NCI-H146 treated with DMSO at 0.1 percent for 48 hours (cell line): ENCODE data around the gene GALNT6.

Experiments used
- DNase-seq: peaks from one replicate; lab custom pipeline; 2025; ENCODE audit not compliant: unreplicated experiment; lab: John Stamatoyannopoulos, UW

The GALNT6 gene, protein sequence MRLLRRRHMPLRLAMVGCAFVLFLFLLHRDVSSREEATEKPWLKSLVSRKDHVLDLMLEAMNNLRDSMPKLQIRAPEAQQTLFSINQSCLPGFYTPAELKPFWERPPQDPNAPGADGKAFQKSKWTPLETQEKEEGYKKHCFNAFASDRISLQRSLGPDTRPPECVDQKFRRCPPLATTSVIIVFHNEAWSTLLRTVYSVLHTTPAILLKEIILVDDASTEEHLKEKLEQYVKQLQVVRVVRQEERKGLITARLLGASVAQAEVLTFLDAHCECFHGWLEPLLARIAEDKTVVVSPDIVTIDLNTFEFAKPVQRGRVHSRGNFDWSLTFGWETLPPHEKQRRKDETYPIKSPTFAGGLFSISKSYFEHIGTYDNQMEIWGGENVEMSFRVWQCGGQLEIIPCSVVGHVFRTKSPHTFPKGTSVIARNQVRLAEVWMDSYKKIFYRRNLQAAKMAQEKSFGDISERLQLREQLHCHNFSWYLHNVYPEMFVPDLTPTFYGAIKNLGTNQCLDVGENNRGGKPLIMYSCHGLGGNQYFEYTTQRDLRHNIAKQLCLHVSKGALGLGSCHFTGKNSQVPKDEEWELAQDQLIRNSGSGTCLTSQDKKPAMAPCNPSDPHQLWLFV

DNA sequence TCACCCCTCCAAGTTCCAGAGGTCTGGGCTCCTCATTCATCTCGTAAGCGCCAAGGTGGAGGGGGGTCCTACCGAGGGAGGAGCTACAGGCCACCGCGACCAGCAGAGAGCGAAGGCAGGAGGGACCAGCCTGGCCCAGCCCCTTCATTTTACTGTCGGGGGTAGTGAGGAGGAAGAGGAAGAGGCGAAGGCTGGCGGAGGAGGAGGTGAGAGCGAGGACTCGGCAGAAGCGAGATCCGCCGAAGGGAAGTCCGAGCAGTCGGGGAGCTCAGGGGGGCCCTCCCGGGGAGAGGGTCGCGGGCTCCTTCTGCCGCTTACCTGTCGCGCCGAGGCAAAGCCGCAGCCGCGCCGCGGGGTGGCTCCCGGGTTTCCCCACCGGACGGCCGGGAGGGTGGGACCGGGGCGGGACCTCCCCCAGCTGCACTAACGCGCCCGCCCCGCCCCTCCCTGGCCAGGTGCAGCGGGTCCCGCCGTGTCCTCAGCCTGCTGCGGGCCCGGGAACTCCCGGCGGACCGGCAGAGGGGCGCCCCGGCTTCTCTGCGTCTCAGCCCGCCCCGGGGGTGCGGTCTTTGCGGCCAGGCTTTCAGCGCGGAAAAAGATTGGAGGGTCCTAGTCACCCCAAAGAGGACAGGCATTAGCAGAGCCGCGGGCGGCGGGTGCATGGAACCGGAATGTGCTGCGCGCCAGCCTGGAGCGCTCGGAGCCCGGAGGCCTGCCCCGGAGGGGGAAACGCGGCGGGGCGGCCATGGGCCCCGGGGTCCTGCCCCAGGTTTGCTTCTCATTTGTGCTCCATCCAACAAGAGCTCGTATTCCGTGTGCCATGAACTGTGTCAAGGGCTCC, at the start of gene GALNT6:
TSS of gene GALNT6 (minus strand) at position 124 of the 841 bp plus-strand sequence. CDS start 11,625 bp downstream, outside the sequence.
- peak; percentile 64 for DNase-seq

DNA sequence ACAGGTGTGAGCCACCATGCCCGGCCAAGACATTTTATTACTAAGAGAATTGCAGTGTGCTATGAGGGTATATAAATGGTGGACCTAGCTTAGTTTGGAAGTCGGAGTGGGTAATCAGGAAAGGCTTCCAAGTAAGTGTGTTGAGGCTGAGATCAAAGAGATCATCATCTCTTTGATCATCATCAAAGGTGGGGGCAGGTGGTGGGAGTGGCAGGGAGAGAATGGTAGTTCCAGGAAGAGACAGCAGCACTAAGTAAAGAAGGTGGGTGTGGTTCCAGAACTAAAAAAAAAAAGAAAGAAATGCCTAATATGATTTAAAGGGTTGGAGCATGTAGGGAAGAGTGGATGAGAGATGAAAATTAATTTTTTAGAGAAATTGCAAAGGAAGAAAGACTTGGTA, 48.1 kb upstream of the GALNT6 start:
- DNase-seq: no peak

DNA sequence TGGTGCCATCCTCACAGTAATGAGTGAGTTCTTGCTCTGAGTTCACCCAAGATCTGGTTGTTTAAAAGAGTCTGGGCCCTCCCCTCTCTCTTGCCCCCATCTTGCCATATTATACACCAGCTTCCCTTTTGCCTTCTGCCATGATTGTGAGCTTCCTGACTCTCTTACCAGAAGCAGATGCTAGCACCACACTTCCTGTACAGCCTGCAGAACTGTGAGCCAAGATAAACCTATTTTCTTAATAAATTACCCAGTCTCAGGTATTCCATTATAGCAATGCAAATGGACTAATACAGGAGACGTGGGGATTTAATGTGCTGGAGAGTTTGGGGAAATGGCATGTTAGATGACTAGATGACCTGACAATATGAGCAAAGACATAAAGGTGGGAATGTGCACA, 46.2 kb upstream of the GALNT6 start:
- no peak for DNase-seq

DNA sequence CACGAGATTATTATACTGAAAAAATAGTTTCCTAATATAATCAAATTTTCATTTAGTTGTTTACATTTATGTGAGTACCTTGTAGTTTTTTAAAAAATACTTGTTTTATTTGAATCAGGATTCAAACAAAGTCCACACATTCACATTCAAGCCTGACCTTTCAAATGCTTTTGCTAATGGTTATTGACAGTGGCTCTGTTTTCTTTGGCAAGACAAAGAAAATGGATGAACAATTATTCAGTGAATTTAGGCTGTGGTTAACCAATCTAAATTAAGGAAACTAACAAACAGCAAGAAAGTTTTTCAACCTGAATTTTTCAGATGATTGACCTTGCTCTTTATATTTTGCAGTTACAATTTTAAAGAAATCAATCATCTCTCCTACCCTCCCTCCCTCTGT, 43.1 kb upstream of the GALNT6 start:
- DNase-seq: peak; percentile 37

DNA sequence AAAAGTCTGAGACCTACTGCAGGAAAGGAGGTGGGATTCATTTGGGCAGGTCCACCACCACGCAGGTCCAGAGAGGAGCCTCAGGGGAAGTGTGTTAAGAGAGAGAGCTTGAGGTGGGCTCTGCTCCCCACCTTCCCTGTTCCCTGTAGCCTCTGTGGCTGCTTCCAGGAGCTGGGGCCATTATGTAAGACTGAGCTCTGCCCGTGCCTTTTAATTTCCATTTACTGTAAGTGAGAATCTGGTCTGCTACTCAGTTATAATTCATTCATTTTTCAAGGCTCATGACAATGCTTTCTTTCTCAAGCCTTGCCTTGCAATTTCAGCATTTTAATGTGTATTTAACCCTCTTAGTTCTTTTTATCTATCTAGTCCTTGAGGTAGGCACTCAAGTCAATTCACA, 41.7 kb upstream of the GALNT6 start:
- no peak for DNase-seq

DNA sequence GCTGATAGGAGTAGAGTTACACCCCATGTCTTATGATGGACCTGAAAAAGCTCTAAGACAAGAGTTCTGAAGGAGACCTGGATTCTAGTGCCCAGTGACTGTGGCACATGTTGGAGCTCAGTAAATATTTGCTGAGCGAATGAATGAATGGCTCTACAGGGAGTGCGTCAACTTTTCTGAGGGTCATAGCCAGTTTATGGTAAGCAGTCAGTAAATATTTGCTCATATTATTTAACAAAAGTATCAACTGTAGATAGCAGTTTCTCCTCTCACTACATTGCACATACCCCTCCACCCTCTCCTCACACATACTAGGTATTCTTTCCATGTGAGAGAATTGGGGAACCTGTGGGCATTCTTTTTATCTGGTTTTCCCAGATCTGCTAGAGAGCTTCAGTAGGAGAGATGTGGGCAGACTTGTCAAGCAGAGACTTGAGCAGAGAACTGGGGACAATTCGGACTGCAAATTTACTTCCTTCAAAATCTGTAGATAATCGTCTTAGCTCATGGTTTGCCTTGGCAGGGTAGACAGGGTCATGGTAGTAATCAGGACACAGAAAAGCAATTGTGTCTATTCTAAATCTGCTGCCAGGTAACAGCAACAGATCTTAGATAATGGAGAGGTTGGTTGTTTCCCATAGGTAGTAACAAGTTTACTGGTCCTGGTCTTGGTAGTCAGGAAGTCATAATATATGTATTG, 39.1 kb upstream of the GALNT6 start:
- peak; percentile 88 for DNase-seq

DNA sequence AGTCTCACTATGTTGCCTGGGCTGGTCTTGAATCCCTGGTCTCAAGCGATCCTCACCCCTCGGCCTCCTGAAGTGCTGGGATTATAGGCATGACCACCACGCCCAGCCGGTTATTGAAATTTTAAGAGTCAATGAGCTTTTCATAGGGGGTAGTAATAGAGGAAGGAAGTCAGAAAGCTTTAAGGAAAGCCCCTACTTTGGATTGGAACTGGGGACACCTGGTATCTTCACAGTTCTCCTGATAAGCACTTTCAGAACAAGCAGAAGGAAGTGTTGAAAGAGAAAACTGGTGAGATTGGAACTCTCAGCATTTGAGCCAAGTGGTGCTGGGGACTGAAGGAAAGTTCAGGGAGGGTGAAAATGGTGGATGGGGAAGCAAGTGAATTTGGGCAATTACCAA, 38.5 kb upstream of the GALNT6 start:
- DNase-seq: no peak

DNA sequence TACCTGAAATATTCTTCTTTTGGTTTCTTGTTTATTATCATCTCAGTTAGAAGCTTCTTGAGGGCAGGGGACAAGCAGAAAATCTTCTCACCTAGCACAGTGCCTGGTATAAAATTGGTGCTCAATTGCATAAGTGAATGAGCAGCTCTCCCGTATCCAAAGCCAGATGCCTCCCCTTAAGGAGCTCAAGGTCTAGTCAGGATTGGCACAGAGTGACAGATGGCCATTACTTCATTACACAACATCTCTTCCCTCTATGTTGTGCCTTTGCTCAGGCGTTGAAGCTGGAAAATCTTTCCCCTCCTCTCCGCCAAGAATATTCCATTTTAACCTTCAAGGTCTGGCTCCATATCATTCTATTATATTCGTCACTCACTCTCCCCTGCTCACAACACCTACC, 37.0 kb upstream of the GALNT6 start:
- no peak for DNase-seq

DNA sequence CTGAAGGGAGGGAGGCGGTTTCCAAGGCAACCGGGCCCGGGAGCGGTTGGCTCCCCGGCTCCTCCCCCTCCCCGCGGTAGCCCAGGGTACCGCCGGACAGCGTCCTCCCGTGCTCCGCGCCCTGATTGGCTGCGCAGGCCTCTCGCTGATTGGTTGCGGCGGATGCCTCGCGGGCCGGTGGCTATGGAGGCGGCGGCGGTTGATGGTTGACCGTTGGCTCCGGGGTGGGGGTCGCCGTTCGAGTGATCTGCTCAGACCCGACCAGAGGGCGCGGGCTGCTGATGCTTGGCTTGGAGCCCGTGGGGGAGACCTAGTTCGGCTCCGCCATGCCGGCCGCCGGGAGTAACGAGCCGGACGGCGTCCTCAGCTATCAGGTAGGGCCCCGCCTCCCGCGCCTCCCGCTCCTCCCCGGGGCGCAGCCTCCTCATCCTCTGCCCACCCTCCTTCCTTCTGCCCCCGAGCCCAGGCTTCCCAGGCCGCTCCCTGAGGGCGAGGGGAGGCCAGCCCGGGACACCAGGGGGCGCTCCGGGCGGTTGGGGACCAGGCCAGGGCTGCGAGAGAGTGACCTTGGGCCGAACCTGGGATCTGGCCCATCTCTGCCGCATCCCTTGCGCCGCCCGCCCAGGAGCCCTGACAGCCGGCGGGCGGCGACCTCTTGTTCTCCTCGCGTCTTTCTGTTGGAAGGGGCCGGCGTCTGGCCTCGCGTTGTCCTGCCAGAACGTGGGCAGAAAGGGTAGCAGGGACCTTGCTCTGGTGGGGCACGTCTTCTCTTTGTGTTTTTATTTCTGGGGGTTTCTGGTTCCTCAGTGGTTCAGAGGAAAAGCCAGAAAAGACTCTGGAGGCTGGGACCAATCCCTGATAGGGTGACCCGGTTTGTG, 33.7 kb upstream of the GALNT6 start, which contains the start of gene SLC4A8:
TSS of gene SLC4A8 (plus strand) at position 170 of the 878 bp plus-strand sequence. CDS start at position 327, 157 bp downstream.
- peak; percentile 94 for DNase-seq

DNA sequence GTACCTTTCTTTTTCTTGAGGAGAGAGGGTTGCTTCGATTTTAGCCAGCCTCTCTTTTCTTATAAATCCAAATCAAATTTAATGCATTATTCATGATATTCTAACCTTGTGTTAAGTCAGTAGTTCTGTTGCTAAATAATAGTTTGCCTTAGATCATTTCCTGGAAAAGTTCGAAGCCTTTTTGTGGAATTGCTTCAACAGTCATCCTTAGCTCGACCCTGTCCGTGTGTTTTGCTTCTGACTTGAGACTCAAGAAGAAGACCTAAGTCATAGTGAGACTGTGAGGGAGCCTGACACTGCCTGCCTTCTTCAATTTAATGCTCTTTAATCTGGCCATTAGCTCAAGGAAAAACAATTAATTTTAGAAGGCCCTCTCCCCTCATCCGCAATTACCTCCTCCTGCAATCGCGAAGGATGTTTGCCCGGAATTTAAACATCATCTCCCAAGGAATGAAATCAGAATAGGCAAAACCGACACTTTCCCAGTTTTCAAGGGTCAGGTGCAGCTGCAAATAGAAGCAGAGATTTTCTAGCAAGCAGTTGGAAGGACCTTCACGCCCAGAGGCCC, 33.0 kb upstream of the GALNT6 start:
- DNase-seq: no peak

DNA sequence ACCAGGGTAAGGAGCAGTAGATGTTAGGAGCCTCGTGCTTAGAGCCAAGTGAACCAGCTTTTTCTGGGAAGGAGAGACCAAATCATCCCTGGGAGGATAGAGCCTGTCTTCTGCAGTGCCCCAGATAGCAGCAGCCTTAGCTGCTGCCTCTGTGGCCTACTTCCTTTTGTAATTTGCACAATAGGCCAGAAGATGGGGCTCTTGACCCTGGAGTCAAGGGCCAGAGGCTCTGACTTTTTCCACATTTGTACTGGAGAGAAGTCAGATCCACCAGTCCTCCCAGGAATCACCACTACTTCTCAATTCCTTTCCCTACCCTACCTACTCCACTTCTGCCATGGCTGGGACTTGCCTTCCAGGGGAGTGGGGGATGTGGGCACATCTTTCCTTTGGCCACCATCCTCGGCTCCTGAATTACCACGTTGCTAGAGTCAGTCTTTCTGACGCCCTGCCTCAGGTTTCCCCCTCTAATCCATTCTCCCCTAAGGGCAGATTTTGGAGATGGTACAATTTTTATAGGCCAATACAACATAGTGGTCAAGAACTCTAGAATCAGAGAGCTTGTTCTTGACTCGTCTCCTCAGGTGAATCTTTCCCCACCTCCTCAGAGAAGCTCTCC, 30.2 kb upstream of the GALNT6 start:
- DNase-seq: peak; percentile 72

DNA sequence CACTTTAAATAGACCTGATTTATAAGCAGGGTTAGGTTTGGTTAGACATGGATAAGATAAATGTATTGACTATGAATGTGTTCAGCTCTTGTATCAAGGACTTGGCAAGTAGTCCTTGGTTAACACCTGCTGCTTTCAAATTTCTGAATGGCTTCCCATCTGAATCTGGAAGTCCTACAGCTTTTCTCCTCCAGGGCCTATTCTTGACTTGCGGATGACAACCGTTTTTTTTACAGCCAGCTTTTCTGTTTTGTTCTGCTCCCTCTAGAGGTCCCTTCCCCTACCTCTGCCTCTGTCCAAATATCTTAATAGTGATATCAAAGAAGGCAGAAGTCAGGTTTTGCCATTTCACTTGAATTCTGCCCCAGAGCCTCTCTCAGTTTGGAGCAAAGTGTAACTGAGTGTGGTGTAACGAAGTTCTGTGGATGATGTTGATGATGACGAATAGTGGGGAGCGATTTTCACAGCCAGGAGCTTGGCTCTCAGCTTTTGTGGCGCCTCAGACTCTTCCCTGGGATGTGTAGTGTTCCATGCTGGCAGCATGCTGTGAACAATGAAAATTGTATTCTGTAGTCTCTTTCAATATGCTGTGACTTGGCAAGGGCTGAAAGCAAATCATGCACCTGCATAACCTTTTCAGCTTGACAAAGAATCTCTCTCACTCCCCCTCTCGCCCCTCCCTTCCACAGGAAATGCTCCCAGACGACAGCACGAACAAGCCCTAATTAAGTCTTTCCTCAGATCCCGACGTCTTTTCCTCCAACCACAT, 28.4 kb upstream of the GALNT6 start:
- DNase-seq: peak; percentile 88

DNA sequence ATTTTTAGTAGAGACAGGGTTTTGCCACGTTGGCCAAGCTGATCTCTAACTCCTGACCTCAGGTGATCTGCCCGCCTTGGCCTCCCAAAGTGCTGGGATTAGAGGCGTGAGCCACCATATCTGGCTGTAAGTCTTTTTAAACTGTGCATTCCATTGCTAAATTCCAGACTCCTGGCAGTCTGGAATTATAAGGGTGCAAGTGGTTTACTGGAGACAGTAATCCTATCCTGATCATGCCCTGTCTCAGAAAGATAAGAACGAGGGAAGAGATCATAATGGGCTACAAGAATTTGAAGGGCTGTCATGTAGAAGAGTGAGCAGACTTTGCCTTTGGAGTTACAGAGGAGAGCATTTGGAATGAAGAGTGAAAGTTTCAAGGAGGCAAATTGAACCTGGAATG, 26.6 kb upstream of the GALNT6 start:
- no peak for DNase-seq

DNA sequence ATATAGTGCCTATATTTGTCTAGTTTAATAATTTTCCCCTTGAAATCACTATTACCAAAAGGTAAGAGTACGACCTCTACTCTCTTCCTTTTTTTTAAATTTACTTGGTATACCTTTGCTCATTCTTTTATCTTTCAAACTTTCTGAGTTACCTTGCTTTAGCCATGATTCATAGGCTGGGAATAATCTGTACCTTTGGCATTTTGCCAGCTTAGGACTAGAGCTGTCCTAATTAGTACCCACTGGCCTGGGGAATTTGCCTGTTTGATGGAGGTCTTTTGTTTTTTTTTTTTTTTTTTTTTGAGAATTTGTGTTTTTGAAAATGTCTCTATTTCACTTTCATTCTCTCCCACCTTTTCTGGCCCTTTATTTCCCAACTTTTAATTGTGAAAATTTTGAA, 24.7 kb upstream of the GALNT6 start:
- DNase-seq: no peak

DNA sequence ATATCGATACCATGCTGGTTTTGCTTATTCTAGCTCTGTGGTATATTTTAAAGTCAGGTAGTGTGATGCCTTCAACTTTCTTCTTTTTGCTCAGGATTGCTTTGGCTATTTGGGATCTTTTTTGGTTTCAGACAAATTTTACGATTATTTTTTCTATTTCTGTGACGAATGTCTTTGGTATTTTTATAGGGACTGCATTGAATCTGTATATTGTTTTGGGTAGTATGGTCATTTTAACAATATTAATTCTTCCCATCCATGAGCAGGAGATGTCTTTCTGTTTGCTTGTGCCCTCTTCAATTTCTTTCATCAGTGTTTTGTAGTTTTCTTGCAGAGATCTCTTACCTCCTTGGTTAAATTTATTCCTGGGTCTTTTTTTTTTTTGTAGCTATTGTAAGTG, 22.6 kb upstream of the GALNT6 start:
- DNase-seq: no peak

DNA sequence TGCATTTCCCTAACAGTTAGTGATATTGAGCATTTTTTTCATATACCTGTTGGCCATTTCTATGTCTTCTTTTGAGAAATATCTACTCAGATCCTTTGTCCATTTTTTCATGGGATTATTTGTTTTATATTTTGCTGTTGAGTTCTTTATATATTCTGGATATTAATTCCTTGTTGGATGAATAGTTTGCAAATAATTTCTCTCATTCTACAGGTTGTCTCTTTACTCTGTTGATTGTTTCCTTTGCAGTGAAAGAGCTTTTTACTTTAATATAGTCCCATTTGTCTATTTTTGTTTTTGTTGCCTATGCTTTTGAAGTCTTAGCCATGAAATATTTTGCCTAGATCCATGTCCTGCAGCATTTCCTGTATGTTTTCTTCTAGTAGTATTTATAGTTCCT, 21.9 kb upstream of the GALNT6 start:
- DNase-seq: no peak

DNA sequence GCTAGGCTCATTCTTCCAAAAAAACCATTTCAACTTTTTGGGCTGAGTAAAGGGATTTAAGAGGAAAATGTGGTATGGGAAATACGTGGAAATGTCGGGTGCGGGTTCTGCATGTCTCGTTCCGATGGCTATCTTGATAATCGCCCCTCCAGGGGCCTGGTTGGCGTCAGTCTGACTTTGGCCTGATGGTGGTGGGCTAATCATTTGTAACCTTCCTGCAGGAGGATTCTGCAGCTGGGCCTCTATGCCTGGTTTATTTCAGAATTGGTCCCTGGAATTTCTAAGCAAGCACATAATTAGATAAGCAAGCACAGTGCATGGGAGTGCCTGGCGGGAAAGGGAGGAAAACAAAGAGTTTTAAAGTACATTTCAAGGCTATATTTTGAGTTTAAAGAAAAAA, 18.6 kb upstream of the GALNT6 start:
- no peak for DNase-seq

DNA sequence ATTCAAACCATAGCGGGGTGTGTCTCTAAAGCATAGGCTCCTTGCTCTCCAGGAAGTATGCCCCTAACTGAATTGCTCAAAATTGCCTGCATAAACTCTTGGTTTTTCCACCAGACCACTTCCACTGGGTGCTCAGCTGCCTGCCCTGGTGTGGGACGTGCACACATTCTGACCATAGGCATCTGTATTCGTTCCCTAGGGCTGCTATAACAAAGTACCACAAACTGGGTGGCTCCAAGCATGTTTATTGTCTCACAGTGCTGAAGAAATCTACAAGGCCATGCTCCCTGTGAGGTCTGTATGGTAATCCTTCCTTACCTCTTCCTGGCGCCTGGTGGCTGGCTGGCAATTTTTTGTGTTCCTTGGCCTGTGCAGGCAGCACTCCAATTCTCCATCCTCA, 16.4 kb upstream of the GALNT6 start:
- no peak for DNase-seq

DNA sequence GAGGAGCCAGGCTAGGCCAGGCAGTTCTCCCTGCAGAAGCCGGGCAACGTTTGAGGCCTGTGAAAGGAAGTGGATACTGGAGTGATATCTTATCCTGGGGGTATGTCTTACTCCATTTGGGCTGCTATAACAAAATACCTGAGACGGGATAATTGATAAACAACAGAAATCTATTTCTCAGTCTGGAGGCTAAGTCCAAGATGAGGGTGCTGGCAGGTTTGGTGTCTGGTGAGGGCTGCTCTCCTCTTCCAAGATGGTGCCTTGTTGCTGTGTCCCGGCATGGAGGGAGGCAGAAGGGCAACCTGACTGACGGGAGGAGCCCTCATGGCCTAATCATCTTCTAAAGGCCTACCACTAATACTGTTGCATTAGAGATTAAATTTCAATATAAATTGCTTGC, 15.7 kb upstream of the GALNT6 start:
- no peak for DNase-seq
